T-helper 1 cell treated with Interleukin-12 subunit alpha and Interleukin-12 subunit beta and Interleukin-4 antibody, amounts not matched to agents 30 μg/mL and 1 μg/mL, for 36 hours (primary cell): Measurements from ENCODE around the gene CLEC6A.
"Not testable (repeated sequence)": the region's sequence is repeated elsewhere in the genome, so short reads cannot be mapped to it uniquely, and the experiment has no call there.

Experiments used
- H3K27ac Mint-ChIP-seq: one replicate; pipeline ENCODE4 v1.8.0; 2021; ENCODE audit warnings: mild to moderate bottlenecking, mixed read lengths
- H3K27me3 Mint-ChIP-seq: one replicate; pipeline ENCODE4 v1.8.0; 2021; ENCODE audit warnings: low read depth, mixed read lengths
- H3K36me3 Mint-ChIP-seq: one replicate; pipeline ENCODE4 v1.8.0; 2021; ENCODE audit warnings: low read depth, mixed read lengths
- H3K4me1 Mint-ChIP-seq: one replicate; pipeline ENCODE4 v1.8.0; 2021; ENCODE audit warnings: low read depth, mixed read lengths
- H3K4me3 Mint-ChIP-seq: one replicate; pipeline ENCODE4 v1.8.0; 2021; ENCODE audit warnings: mild to moderate bottlenecking, moderate library complexity, mixed read lengths
- H3K9me3 Mint-ChIP-seq: one replicate; pipeline ENCODE4 v1.8.0; 2021; ENCODE audit warnings: mixed read lengths

CLEC6A gene

GRCh38 chr12:8471090-8471489 lies 15.3 kb downstream of the CLEC6A start:
- Mint-ChIP-seq H3K4me1 (no peaks in the 10 kb centered on the region), H3K36me3 (no peaks in the 10 kb centered on the region), H3K27ac (no peak overlapping the region), H3K9me3 (peaks cover 10% of the 10 kb centered on the region), H3K4me3 (no peak overlapping the region), H3K27me3 (peaks cover 49% of the 10 kb centered on the region)

GRCh38 chr12:8475508-8476203 lies 19.9 kb downstream of the CLEC6A start:
- Mint-ChIP-seq H3K27me3 (peaks cover 46% of the 10 kb centered on the region), H3K4me3 (no peak overlapping the region), H3K4me1 (no peaks in the 10 kb centered on the region), H3K36me3 (no peaks in the 10 kb centered on the region), H3K27ac (no peak overlapping the region), H3K9me3 (no peaks in the 10 kb centered on the region)

- Mint-ChIP-seq H3K27ac (no peak overlapping the region), H3K4me3 (no peak overlapping the region)
Observed at GRCh38 chr12:8482571-8483061, 26.9 kb downstream of the CLEC6A start.

GRCh38 chr12:8483079-8483478 lies 27.3 kb downstream of the CLEC6A start:
- peaks cover under 1% of the 10 kb centered on the region for H3K9me3 Mint-ChIP-seq
- H3K27me3 Mint-ChIP-seq, result peaks cover 14% of the 10 kb centered on the region
- H3K4me1 Mint-ChIP-seq, result peaks cover 5% of the 10 kb centered on the region
- no peaks in the 10 kb centered on the region for H3K36me3 Mint-ChIP-seq
- no peak overlapping the region for H3K4me3 Mint-ChIP-seq
- H3K27ac Mint-ChIP-seq, result no peak overlapping the region

More at GRCh38 chr12:8482571-8483061, 26.9 kb downstream of the CLEC6A start:
- Mint-ChIP-seq H3K27me3 (peaks cover 18% of the 10 kb centered on the region), H3K9me3 (no peaks in the 10 kb centered on the region), H3K4me1 (peaks cover 5% of the 10 kb centered on the region), H3K36me3 (no peaks in the 10 kb centered on the region)

GRCh38 chr12:8491646-8492530 lies 36.1 kb downstream of the CLEC6A start:
- peaks cover 27% of the 10 kb centered on the region for H3K4me1 Mint-ChIP-seq
- no peaks in the 10 kb centered on the region for H3K36me3 Mint-ChIP-seq
- H3K9me3 Mint-ChIP-seq, result peaks cover 4% of the 10 kb centered on the region
- H3K27ac Mint-ChIP-seq, result no peak overlapping the region
- H3K27me3 Mint-ChIP-seq, result peaks cover 51% of the 10 kb centered on the region
- H3K4me3 Mint-ChIP-seq, result no peak overlapping the region

GRCh38 chr12:8493084-8493483 lies 37.3 kb downstream of the CLEC6A start:
- Mint-ChIP-seq H3K36me3 (no peaks in the 10 kb centered on the region), H3K4me1 (peaks cover 27% of the 10 kb centered on the region), H3K9me3 (peaks cover 4% of the 10 kb centered on the region), H3K4me3 (peak overlapping the region; percentile 37), H3K27ac (peak overlapping the region; percentile 55), H3K27me3 (peaks cover 57% of the 10 kb centered on the region)

- H3K4me1 Mint-ChIP-seq, result peaks cover 27% of the 10 kb centered on the region
Observed at GRCh38 chr12:8495671-8496070, 39.9 kb downstream of the CLEC6A start.

GRCh38 chr12:8496074-8496473 lies 40.3 kb downstream of the CLEC6A start:
- not testable (repeated sequence) for H3K36me3 Mint-ChIP-seq, H3K27ac Mint-ChIP-seq, H3K4me3 Mint-ChIP-seq, H3K9me3 Mint-ChIP-seq
- peaks cover 66% of the 10 kb centered on the region for H3K27me3 Mint-ChIP-seq
- peaks cover 27% of the 10 kb centered on the region for H3K4me1 Mint-ChIP-seq

More at GRCh38 chr12:8495671-8496070, 39.9 kb downstream of the CLEC6A start:
- H3K4me3 Mint-ChIP-seq, H3K9me3 Mint-ChIP-seq, H3K27ac Mint-ChIP-seq, H3K36me3 Mint-ChIP-seq: not testable (repeated sequence)
- H3K27me3 Mint-ChIP-seq, result peaks cover 66% of the 10 kb centered on the region

- Mint-ChIP-seq H3K4me3 (no peak overlapping the region), H3K27me3 (peaks cover 47% of the 10 kb centered on the region), H3K36me3 (no peaks in the 10 kb centered on the region), H3K9me3 (no peaks in the 10 kb centered on the region), H3K27ac (no peak overlapping the region), H3K4me1 (peaks cover 4% of the 10 kb centered on the region)
Observed at GRCh38 chr12:8499616-8500015, 43.9 kb downstream of the CLEC6A start.

GRCh38 chr12:8501720-8502119 lies 46.0 kb downstream of the CLEC6A start:
- no peak overlapping the region for H3K4me3 Mint-ChIP-seq
- H3K4me1 Mint-ChIP-seq, result peaks cover 4% of the 10 kb centered on the region
- no peaks in the 10 kb centered on the region for H3K9me3 Mint-ChIP-seq
- no peak overlapping the region for H3K27ac Mint-ChIP-seq
- H3K27me3 Mint-ChIP-seq, result peaks cover 42% of the 10 kb centered on the region
- H3K36me3 Mint-ChIP-seq, result no peaks in the 10 kb centered on the region

GRCh38 chr12:8504351-8504750 lies 48.6 kb downstream of the CLEC6A start:
- Mint-ChIP-seq H3K27ac (no peak overlapping the region), H3K4me3 (no peak overlapping the region)

GRCh38 chr12:8507596-8507995 lies 51.8 kb downstream of the CLEC6A start:
- H3K9me3 Mint-ChIP-seq, result no peaks in the 10 kb centered on the region
- H3K4me3 Mint-ChIP-seq, result no peak overlapping the region
- no peak overlapping the region for H3K27ac Mint-ChIP-seq
- H3K36me3 Mint-ChIP-seq, result no peaks in the 10 kb centered on the region
- H3K27me3 Mint-ChIP-seq, result peaks cover 40% of the 10 kb centered on the region
- H3K4me1 Mint-ChIP-seq, result no peaks in the 10 kb centered on the region

More at GRCh38 chr12:8504351-8504750, 48.6 kb downstream of the CLEC6A start:
- Mint-ChIP-seq H3K36me3 (no peaks in the 10 kb centered on the region), H3K9me3 (no peaks in the 10 kb centered on the region), H3K27me3 (peaks cover 35% of the 10 kb centered on the region), H3K4me1 (peaks cover 4% of the 10 kb centered on the region)

GRCh38 chr12:8508223-8508622 lies 52.5 kb downstream of the CLEC6A start:
- Mint-ChIP-seq H3K27ac (no peak overlapping the region), H3K9me3 (no peaks in the 10 kb centered on the region), H3K4me3 (no peak overlapping the region), H3K27me3 (peaks cover 40% of the 10 kb centered on the region), H3K4me1 (no peaks in the 10 kb centered on the region), H3K36me3 (no peaks in the 10 kb centered on the region)

GRCh38 chr12:8508910-8509841 lies 53.4 kb downstream of the CLEC6A start:
- H3K27ac Mint-ChIP-seq, result no peak overlapping the region
- H3K27me3 Mint-ChIP-seq, result peaks cover 44% of the 10 kb centered on the region
- no peak overlapping the region for H3K4me3 Mint-ChIP-seq
- H3K9me3 Mint-ChIP-seq, result no peaks in the 10 kb centered on the region
- no peaks in the 10 kb centered on the region for H3K4me1 Mint-ChIP-seq
- no peaks in the 10 kb centered on the region for H3K36me3 Mint-ChIP-seq
